B cell (primary cell): ENCODE measurements around the gene MAP6.

Source experiments
- CTCF ChIP-seq: fragments of 200-600 bp; IDR thresholded peaks from one replicate; pipeline ENCODE4 v1.8.0; 2022; ENCODE audit warnings: antibody characterized with exemption, mild to moderate bottlenecking
- EZH2 ChIP-seq: IDR thresholded peaks from 2 replicates; pipeline ENCODE4 v1.6.1; 2012; ENCODE audit warnings: borderline replicate concordance, low read depth, mild to moderate bottlenecking, moderate library complexity, low read length; ENCODE audit not compliant: insufficient read depth, poor library complexity, severe bottlenecking

DNA sequence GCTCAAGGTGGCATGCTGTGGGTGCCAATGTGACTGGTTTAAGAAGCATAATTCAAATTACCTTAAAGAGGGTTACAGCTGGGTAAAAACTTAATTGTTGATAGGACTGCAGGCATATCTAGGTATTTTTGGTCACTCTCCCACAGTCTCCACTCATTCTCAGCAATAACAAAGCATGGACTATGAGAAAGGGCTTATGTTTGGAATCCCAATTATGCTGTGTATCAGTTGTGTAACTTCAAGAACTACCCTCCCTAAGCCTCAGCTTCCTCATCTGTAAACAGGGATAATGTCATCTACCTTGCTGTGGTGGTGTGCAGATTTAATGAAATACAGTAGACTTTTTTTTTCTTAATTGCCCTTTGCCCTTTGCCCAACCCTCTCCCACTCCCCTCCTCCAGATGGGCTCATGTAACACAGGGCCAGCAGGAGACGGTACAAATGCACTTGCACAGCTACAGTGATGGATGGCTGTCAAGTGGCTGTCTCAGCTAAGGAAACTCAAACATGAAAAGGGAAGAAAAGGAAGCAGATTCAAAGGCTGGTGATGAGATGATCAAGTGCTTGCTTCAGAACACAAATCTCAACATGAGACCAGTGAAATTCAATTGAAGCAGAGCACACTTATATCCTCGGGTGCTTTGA is 37.6 kb downstream of the MAP6 start:
- no peak for TF ChIP-seq EZH2
- no peak for TF ChIP-seq CTCF
